Liver (tissue), 9 donors: ENCODE results near the gene PBX4. TPM values are rescaled to one million over a fixed set of nuclear protein-coding genes. Genes with fewer than 3 reads are reported as not detected.

Experiments used
- DNase-seq: peaks from one replicate; pipeline ENCODE4 v3.0.0-alpha.2; 2017; ENCODE audit warnings: low spot score
- H3K27ac ChIP-seq, 2 donors: one replicate each; pipeline ENCODE4 v1.7.0; 2013; ENCODE audit warnings: inconsistent platforms in 2 of 2, low read length in 2 of 2, control low read depth in 1 of 2, low read depth in 1 of 2, mild to moderate bottlenecking in 1 of 2
- H3K27me3 ChIP-seq, 4 donors: one replicate each; pipeline versions ENCODE4 v1.6.1 to v1.7.0; 2013; ENCODE audit warnings: low read length in 3 of 4, inconsistent platforms in 1 of 4, mild to moderate bottlenecking in 1 of 4, moderate library complexity in 1 of 4; ENCODE audit not compliant: control insufficient read depth in 4 of 4, insufficient read depth in 4 of 4
- H3K36me3 ChIP-seq, 4 donors: one replicate each; pipeline versions ENCODE4 v1.6.1 to v1.7.0; 2013; ENCODE audit warnings: low read length in 3 of 4, mild to moderate bottlenecking in 3 of 4, low read depth in 1 of 4, moderate library complexity in 1 of 4; ENCODE audit not compliant: control insufficient read depth in 4 of 4, insufficient read depth in 3 of 4
- H3K4me1 ChIP-seq, 4 donors: one replicate each; pipeline versions ENCODE4 v1.6.1 to v1.7.0; 2013; ENCODE audit warnings: low read length in 3 of 4, mild to moderate bottlenecking in 3 of 4, moderate library complexity in 1 of 4; ENCODE audit not compliant: control insufficient read depth in 4 of 4, insufficient read depth in 4 of 4
- H3K4me3 ChIP-seq, 3 donors: one replicate each; pipeline versions ENCODE4 v1.6.1 to v1.7.0; 2013; ENCODE audit warnings: low read length in 3 of 3, control low read depth in 1 of 3, low read depth in 1 of 3, mild to moderate bottlenecking in 1 of 3
- H3K9ac ChIP-seq, 2 donors: one replicate each; pipeline ENCODE4 v1.7.0; 2013; ENCODE audit warnings: low read length in 2 of 2, mild to moderate bottlenecking in 2 of 2, moderate library complexity in 2 of 2, control low read depth in 1 of 2, low read depth in 1 of 2
- H3K9me3 ChIP-seq, 4 donors: one replicate each; pipeline versions ENCODE4 v1.6.1 to v1.7.0; 2013; ENCODE audit warnings: low read length in 3 of 4; ENCODE audit not compliant: control insufficient read depth in 4 of 4
- ATF3 ChIP-seq: IDR thresholded peaks from 2 replicates; pipeline ENCODE4 v1.6.1; 2016; ENCODE audit warnings: antibody characterized with exemption
- CTCF ChIP-seq: fragments of 150-350 bp; IDR thresholded peaks from 2 replicates; pipeline ENCODE4 v1.5.1; 2017; ENCODE audit warnings: improper control_type of control experiment, low read depth, low read length; ENCODE audit not compliant: missing input control
- EGR1 ChIP-seq, 2 donors: IDR thresholded peaks; 2 replicates each; pipeline ENCODE4 v1.6.1; 2016 to 2018; ENCODE audit warnings: antibody characterized with exemption in 2 of 2, low read depth in 2 of 2
- FOXA1 ChIP-seq: IDR thresholded peaks from 2 replicates; pipeline ENCODE4 v1.6.1; 2016; ENCODE audit warnings: antibody characterized with exemption
- FOXA2 ChIP-seq: IDR thresholded peaks from 2 replicates; pipeline ENCODE4 v1.6.1; 2016; ENCODE audit warnings: antibody characterized with exemption
- GABPA ChIP-seq, 2 donors: IDR thresholded peaks in 1 of 2; conservative IDR thresholded peaks in 1 of 2; 2 replicates each; pipeline ENCODE4 v1.6.1; 2016; ENCODE audit warnings: antibody characterized with exemption in 2 of 2, mild to moderate bottlenecking in 1 of 2, moderate library complexity in 1 of 2
- HNF4A ChIP-seq, 2 donors: conservative IDR thresholded peaks; 2 replicates each; pipeline ENCODE4 v1.6.1; 2016; ENCODE audit warnings: antibody characterized with exemption in 2 of 2, mild to moderate bottlenecking in 2 of 2
- HNF4G ChIP-seq: IDR thresholded peaks from 2 replicates; pipeline ENCODE4 v1.6.1; 2016; ENCODE audit warnings: antibody characterized with exemption
- JUND ChIP-seq, 2 donors: IDR thresholded peaks; 2 replicates each; pipeline ENCODE4 v1.6.1; 2016; ENCODE audit warnings: antibody characterized with exemption in 2 of 2
- MAX ChIP-seq: IDR thresholded peaks from 2 replicates; pipeline ENCODE4 v1.6.1; 2016; ENCODE audit warnings: antibody characterized with exemption
- NR2F2 ChIP-seq: IDR thresholded peaks from 2 replicates; pipeline ENCODE4 v1.6.1; 2016; ENCODE audit warnings: antibody characterized with exemption
- RAD21 ChIP-seq, 2 donors: IDR thresholded peaks; 2 replicates each; pipeline ENCODE4 v1.6.1; 2016; ENCODE audit warnings: antibody characterized with exemption in 2 of 2, mild to moderate bottlenecking in 2 of 2
- REST ChIP-seq: IDR thresholded peaks from 2 replicates; pipeline ENCODE4 v1.6.1; 2016; ENCODE audit warnings: antibody characterized with exemption, mild to moderate bottlenecking
- RXRA ChIP-seq, 2 donors: IDR thresholded peaks; 2 replicates each; pipeline ENCODE4 v1.6.1; 2017 to 2018; ENCODE audit warnings: antibody characterized with exemption in 2 of 2, mild to moderate bottlenecking in 1 of 2
- SP1 ChIP-seq: IDR thresholded peaks from 2 replicates; pipeline ENCODE4 v1.6.1; 2018; ENCODE audit warnings: antibody characterized with exemption, mild to moderate bottlenecking
- TAF1 ChIP-seq: conservative IDR thresholded peaks from 2 replicates; pipeline ENCODE4 v1.6.1; 2016; ENCODE audit warnings: antibody characterized with exemption, mild to moderate bottlenecking
- YY1 ChIP-seq: IDR thresholded peaks from 2 replicates; pipeline ENCODE4 v1.6.1; 2016; ENCODE audit warnings: antibody characterized with exemption, mild to moderate bottlenecking
- ZBTB33 ChIP-seq: IDR thresholded peaks from 2 replicates; pipeline ENCODE4 v1.6.1; 2016; ENCODE audit warnings: antibody characterized with exemption
- WGBS: extraction: QIAGEN DNeasy Blood & Tissue Kit; methylation state at CpG from one replicate; pipeline ENCODE4 v1.1.7; 2013; 5-methylcytosine and 5-hydroxymethylcytosine counted together
- polyA plus RNA-seq, 2 donors: library from polyadenylated mRNA; stranded (reverse) in 1 of 2; unstranded in 1 of 2; fragments of 200-250 nt in 1 of 2; fragments of >200 nt in 1 of 2; fragmentation: Nextera tagmentation in 1 of 2; extraction: Ambion mirVana in 1 of 2; gene quantifications; one replicate each; pipeline versions ENCODE4 v1.2.1 to v1.2.3, GENCODE V29; 2013 to 2015
- total RNA-seq, 2 donors: library from RNA; depleted of rRNA; stranded (reverse); fragments of >200 nt; gene quantifications; one replicate each; pipeline ENCODE4 v1.2.3, GENCODE V29; 2014
- donor health status: healthy.
- donor health status: healthy.
- donor health status: healthy.
- donor health status: healthy.
- donor health status: healthy.

PBX4 gene
- total and polyA plus RNA-seq, 4 donors, result 0.19 to 0.59 (median 0.21) TPM; not detected in 1

- Histone ChIP-seq H3K4me1 (no peaks in the 10 kb centered on the region), H3K9me3 (peaks cover 0 to 3% (median 0%) of the 10 kb centered on the region in 4 donors), H3K4me3 (no peak overlapping the region), H3K27me3 (peaks cover 0 to 2% (median 0%) of the 10 kb centered on the region in 4 donors), H3K27ac (no peak overlapping the region), H3K36me3 (no peaks in the 10 kb centered on the region), H3K9ac (no peak overlapping the region)
- WGBS, result 58% methylated on average over 9 of the region's 9 CpGs
- no peak for TF ChIP-seq YY1
- TF ChIP-seq RAD21 (IDR thresholded peaks at IDR 0.05), result no peak
- TF ChIP-seq ATF3, result no peak
- no peak for TF ChIP-seq MAX
- TF ChIP-seq FOXA1, result no peak
- TF ChIP-seq EGR1 (IDR thresholded peaks at IDR 0.05; ENCODE audit: low read depth in 2 of 2), result no peak
- no peak for TF ChIP-seq RXRA (IDR thresholded peaks at IDR 0.05)
- TF ChIP-seq NR2F2, result no peak
- no peak for TF ChIP-seq SP1
- no peak for TF ChIP-seq CTCF
- no peak for TF ChIP-seq TAF1
- no peak for TF ChIP-seq REST
- TF ChIP-seq JUND (IDR thresholded peaks at IDR 0.05), result no peak
- TF ChIP-seq HNF4A (conservative IDR thresholded peaks at IDR 0.05), result no peak
- TF ChIP-seq HNF4G, result no peak
- TF ChIP-seq ZBTB33, result no peak
- TF ChIP-seq FOXA2, result no peak
- no peak for TF ChIP-seq GABPA (IDR thresholded peaks at IDR 0.05 in 1 of 2, conservative IDR thresholded peaks at IDR 0.05 in 1 of 2)
- DNase-seq, result no peak
These were observed 16.3 kb downstream of the PBX4 start for GRCh38 chr19:19602136-19602712.
